Bone marrow (tissue), 2 donors: ENCODE results near the gene ERG.
A peak's percentile ranks its signal among the peaks of the same experiment; 100 is the strongest.

Source experiments
- DNase-seq, 2 donors: peaks; one replicate each; lab custom pipeline; 2025; lab: John Stamatoyannopoulos, UW

Gene ERG

GRCh38 chr21:38434913-38435533 lies 63.3 kb downstream of the ERG start:
- no peak for DNase-seq

GRCh38 chr21:38433471-38433870 lies 64.8 kb downstream of the ERG start:
- no peak for DNase-seq

- DNase-seq = no peak
These were observed 67.8 kb downstream of the ERG start for GRCh38 chr21:38430401-38430984.

- no peak for DNase-seq
These were observed 69.3 kb downstream of the ERG start for GRCh38 chr21:38429011-38429410.

- DNase-seq = no peak
These were observed 70.1 kb downstream of the ERG start for GRCh38 chr21:38428211-38428610.

GRCh38 chr21:38424305-38425019 lies 73.8 kb downstream of the ERG start:
- no peak for DNase-seq

- no peak for DNase-seq
These were observed 76.2 kb downstream of the ERG start for GRCh38 chr21:38422082-38422481.

- DNase-seq = no peak
These were observed 78.1 kb downstream of the ERG start for GRCh38 chr21:38420140-38420539.

- no peak for DNase-seq
These were observed 80.6 kb downstream of the ERG start for GRCh38 chr21:38417726-38418125.

- DNase-seq = peak in 1 of 2 donors; percentile 4
These were observed 81.5 kb downstream of the ERG start for GRCh38 chr21:38416791-38417190.

GRCh38 chr21:38413958-38414548 lies 84.2 kb downstream of the ERG start:
- no peak for DNase-seq

- DNase-seq = no peak
These were observed 87.8 kb downstream of the ERG start for GRCh38 chr21:38410466-38410865.

GRCh38 chr21:38409907-38410306 lies 88.4 kb downstream of the ERG start:
- DNase-seq = no peak

GRCh38 chr21:38404177-38404576 lies 94.1 kb downstream of the ERG start:
- DNase-seq = no peak

- DNase-seq = no peak
These were observed 95.5 kb downstream of the ERG start for GRCh38 chr21:38402795-38403194.

- no peak for DNase-seq
These were observed 96.0 kb downstream of the ERG start for GRCh38 chr21:38402291-38402690.

- no peak for DNase-seq
These were observed 96.9 kb downstream of the ERG start for GRCh38 chr21:38401191-38401926.

GRCh38 chr21:38400195-38400919 lies 97.9 kb downstream of the ERG start:
- no peak for DNase-seq

- DNase-seq = no peak
These were observed 99.2 kb downstream of the ERG start for GRCh38 chr21:38399103-38399502.

- no peak for DNase-seq
These were observed 102.0 kb downstream of the ERG start for GRCh38 chr21:38396325-38396724.

GRCh38 chr21:38395581-38395980 lies 102.7 kb downstream of the ERG start:
- no peak for DNase-seq

- DNase-seq = no peak
These were observed 105.6 kb downstream of the ERG start for GRCh38 chr21:38392661-38393060.
